Left kidney (tissue), 2 donors: Measurements from ENCODE around the gene MFRP. TPM values are rescaled to one million over a fixed set of nuclear protein-coding genes. Genes with fewer than 3 reads are reported as not detected.
A peak's percentile ranks its signal among the peaks of the same experiment; 100 is the strongest.

Source experiments
- DNase-seq: peaks from one replicate; pipeline ENCODE4 v3.0.0-alpha.2; 2013
- polyA plus RNA-seq: library from polyadenylated mRNA; unstranded; fragments of 120-200 nt; gene quantifications from one replicate; pipeline ENCODE4 v1.2.1, GENCODE V29; 2013; ENCODE audit not compliant: insufficient read length

MFRP gene
- polyA plus RNA-seq, 1 donor = not detected

DNA sequence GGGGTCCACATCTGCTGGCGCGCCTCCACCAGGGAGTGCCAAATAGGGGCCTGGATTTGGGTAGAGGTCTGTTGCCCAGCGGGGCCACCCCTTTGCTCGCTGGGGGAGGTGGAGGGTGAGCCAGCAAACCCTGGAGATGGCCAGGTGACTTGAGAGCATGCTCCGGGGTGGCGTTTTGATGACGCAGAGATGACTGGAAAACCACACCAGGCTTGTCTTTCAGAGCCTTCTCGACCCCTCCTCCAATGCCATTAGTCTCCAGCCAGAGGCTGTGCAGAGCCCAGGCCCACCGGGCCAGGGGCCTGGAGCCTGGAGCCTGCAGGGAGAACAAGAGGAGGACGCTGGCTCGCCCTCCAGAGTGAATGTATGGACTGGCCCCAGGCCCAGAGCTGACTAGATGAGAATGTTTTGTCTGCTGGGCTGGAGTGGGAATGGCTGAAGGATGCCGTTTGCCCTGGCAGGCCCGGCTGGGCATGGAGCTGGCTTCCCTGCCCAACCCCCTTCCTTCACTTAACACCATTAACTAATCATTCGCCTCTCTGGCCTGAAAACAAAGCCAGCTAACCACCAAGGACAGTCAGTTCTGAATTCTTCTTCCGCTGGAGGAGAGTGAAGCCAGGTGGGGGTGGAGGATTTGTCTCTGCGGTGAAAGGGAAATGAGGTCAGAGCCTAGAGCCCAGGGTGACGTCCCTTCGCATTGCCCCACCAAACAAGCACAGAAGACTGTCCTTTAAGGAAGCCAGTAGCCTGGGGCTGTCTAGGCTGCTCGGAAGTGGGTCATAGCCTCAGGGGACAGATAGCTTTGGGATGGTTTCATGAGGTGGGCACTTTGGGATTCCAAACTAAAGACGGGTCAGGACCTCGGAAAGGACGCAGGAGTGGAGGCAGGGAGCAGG, 28.0 kb downstream of the MFRP start:
- DNase-seq = no peak

DNA sequence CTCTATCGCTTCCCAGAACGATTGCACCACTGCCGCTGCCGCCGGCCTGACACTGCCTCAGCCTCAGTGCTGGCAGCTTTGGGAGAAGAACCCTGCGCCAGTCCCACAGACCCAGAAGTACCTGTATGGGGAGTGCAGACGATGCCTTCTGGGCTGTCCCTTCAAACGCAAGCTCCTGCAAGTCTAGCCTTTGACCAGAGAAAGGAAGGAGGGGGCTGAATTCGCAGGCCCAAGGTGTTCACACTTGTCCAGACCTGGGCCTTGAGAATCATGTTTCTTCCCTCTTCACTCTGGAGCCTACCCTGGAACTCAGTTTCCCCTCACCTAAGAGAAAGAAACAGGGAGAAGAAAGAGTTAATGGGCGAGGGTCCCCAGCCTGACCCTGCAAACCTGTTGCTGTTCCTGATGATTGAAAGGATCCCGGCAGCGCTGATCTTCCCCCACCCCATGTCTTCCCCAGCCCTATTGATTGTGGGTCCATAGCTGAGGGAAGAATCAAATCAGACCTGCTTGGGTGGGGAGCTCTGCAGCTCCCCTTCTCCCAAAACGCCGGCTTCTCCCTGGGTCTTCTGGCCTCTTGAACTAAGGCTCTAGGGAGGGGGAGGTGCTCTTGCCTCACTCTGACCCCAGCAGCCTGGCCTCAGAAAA, 28.8 kb downstream of the MFRP start:
- no peak for DNase-seq

DNA sequence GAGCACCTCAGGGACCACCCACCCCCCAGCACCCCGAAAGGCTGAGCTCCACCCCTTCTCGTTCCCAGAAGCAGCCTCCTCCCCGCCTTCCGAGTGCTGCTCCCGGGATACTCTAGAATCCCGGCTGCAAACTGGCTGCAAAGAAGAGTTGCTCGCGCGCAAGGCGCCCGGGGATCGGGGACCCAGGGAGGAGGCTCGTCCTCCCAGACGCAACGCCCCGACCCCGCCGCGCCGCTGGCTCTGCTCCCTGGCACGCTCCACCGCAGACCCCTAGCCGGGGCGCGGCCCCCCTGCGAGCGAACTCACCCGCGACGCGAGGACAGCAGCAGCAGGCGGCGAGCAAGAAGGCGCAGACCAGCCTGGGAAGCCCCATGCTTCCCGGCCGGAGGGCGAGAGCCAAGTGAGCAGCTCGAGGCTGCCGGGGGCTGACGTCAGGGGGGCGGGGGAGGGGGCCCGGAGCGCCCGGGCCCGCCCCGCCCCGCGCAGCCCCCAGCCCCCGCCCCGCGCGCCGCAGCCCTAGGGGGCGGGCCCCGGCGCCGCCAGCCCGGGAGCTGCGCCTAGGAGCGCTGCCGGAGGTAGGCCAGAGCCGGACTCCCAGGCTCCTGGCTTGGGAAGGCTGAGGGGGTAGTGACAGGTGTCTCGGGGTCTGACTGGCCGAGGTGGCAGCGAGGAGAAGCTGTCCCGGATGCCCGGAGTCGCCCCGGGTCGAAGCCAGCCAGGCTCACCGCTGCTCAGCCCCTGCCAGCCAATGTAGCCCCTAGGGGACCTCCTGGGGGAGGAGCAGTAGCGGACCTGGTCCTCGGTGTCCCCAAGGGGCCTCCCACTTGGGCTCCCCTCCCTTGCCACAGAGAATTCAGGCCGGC, 29.5 kb downstream of the MFRP start, which contains the start of gene MCAM:
Gene MCAM, minus strand, starts transcription at position 402 of the 863 bp plus-strand sequence. Its CDS starts 29 bp downstream, at position 373.
- DNase-seq = peak; percentile 50

DNA sequence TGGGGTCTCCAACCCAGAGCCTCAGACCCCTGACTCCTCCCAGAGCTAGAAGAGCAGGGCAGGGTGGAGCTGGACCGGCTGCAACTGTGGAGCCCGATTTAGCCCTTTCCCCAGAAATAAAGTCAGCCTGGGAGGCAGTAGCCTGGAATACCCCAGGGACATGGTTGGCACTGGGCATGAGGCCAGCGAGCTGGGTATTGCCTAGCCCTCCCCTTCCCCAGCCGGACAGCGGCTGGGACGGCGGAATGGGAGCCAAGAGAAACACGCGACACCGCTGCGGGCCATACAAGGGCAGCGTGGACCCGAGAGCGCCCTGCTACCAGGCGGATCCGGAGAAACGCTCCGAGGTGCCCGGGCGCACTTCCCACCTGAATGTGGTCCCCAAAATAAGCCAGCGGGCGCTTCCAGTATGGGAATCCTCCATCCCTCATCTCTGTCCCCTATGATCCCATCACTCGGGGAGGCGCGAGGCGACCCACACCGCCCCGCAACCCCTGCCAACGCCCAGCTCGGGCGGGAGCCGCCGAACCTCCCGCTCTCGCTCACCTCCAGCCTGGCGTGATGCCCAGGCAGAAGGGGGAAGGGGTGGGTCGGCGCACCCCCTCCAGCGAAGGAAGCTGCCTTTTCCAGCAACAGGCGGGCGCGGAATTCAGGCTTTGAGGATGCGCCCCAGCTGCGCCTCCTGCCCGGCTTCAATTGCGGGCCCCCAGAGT, 30.3 kb downstream of the MFRP start:
- DNase-seq = no peak

DNA sequence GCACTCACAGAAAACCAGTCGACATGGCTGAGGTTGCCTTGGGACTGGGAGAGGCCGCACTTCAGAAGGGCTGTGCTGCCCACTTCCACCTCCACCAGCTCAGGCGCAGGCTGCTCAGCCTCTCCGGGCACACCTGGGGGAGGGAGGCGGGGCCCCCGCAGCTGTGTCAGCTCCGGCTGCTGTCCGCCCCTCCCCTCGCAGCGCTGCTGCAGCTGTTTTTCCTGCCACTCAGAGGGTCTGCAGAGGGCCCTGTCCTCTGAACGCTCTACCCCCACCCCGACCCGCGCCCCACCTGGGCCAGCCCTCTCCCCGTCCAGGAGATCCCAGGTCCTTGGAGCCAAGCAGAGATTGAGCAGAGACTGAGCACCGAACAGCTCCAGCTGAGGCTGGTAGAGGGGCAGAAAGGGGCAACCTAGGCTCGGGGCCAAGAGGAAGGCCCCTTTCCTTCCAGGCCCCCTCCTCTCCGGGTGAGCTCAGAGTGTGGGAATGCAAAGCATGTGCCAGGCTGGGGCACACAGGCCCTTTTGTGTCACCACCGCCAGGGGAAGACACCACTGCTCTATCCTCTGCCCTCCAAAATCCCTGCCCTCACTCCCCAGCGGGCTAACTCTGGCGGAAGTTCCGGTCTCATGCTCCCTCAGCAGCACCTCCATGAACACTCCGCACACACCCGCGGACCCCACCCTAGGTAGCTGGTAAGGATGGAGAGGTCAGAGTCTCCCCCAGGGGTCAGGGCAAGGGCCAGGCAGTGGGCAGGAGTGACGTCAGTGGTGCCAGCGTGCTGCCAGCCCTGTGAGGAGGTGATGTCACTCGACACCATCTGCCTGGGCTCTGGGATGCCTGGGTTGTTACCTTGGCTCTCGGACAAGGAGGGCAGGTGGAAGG, 31.1 kb downstream of the MFRP start:
- no peak for DNase-seq

DNA sequence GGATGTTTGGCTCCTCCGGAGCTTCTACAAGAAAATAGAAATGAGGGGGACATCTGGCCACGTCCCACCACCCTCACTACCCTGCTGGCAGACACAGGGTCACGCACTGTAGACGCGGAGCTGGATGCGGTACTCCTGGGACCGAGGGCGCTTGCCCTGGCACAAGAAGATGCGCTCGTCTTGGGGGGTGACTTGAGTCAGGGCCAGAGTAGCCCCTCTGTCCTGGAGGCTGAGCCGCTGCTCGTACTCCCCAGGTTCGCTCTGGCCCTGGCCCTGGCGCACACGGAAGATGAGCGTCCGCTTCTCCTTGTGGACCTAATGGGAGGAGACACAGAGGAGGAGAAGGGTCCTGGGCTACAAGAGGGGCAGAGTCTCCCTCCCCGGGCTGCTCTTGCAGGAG, 31.8 kb downstream of the MFRP start:
- DNase-seq = no peak

DNA sequence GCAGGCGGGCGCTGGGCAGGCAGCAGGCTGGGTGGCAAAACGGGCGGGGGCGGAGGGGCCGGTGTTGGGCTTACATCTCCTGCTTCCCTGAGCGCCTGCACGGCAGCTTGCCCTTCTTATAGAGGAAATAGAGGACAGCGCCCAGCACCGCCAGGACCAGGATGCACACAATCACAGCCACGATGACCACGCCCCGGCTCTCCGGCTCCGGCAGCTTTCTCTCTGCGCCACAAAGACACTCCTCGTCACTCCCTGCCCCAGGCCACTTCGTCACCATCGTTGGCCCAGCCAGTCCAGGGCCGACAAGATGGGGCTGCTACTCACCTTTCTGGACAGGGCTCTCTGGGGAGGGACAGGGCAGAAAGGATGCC, 35.8 kb downstream of the MFRP start:
- DNase-seq = no peak

DNA sequence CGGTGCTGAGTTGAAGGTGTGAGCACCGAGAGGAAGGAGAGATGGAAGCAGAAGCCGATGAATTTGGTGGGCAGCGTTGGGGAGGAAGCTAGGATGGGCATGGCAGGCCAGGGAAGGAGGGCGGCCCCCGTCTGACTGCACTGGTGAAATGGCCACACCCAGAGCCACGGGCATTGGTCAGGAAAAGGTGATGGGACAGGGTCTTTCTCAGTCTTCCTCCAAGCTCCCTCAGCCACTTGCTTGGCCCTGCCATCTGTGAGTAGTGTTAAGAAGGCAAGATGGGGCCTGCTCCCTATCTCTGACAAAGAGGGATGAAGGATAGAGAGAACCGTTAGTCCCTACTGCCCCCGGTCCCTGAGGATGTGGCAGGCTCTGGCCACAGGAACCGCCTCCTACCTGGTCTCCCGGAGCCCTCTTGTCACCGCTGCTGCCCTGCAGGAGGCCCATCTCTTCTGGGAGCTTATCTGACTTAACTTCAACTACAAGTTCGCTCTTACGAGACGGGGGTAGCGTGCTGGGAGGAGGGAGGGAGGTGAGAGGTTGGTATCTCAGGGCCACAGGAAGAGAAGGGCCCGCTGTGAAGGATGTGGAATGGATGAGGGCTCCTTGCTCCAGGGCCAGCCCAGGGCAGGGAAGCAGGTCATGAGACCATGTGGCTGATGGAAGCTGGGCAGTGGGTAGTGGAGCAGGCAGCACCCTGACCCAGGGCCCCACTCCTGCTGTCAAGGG, 36.4 kb downstream of the MFRP start:
- DNase-seq = no peak

DNA sequence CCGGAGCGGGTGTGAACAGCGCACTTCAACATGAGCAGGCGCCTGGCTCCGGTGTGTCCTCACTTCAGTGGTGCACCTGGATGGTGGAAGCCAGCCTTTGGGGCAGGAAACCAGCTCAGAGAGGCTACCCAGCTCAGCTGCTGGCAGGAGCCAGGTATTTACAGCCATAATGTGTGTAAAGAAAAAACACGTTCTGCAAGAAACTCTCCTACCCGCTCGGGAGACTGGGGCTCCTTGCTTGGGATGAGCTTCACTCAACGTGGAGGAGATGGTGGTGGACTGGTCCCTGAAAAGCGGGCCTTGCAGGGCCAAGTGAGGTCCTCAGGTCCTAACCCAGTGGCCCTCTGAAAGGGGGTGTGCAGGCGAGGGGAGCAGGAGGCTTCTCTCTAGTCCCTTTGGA, 37.1 kb downstream of the MFRP start:
- no peak for DNase-seq

DNA sequence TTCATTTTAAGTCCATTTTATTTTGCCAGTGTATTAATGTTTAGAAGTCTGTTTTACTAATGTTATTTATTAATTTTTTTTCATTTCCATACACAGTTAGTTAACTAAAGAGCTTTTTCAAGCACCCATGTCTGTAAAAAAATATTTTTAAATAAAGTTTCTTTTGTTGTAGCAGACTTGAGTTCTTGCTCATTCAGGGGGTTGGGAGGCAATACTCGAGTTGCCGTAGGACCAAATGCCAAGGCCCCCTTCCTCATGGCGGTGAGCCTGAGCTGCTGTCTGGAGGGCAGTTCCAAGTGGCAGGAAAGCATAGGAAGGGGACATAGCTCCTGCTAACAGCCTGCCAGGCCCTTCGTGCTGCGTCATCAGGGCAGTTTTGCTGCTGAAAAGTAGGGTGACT, 38.5 kb downstream of the MFRP start:
- DNase-seq = no peak

DNA sequence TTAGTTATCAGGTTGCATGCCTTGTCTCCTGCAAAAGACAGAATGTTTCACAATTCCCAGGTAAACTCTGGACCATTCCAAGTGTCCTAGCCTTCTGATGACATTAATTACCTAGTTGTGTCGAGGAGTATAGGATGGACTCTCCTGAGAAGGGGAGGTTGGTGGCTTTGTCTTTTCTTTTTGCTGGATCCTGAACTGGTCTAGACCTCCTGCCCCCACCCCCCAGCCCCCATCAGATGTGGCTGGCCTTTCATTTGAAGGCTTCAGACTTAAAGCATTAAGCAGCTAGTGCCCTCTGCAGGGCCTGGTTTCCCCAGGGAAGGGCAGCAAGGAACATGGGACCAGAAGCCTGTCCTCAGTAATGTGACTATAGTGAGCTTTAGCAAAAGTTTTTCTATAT, 39.3 kb downstream of the MFRP start:
- DNase-seq = no peak

DNA sequence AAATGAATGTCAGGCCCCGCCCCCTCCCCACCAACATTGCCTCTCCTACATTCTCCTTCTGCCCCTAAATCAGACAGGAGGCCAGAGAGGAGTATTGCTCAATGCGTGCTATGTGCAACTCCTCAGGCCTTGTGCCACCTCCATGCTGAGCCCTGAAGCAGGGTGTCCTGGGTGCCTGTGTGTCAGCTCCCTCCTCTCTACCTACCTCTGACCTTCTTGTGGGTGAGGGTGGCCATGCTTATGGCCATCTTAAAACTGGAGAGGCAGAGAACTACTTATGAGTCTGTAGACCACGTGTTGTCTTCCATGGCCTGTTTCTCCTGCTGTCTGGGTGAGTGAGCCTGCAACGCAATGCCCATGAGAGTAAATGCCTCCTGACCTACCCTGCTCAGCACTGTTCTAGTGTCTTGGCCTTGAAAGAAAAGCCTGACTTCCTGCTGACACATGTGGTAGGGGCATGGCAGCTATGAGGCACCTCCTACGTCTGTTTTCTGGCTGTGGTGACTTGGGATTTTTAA, 40.1 kb downstream of the MFRP start:
- DNase-seq = no peak

DNA sequence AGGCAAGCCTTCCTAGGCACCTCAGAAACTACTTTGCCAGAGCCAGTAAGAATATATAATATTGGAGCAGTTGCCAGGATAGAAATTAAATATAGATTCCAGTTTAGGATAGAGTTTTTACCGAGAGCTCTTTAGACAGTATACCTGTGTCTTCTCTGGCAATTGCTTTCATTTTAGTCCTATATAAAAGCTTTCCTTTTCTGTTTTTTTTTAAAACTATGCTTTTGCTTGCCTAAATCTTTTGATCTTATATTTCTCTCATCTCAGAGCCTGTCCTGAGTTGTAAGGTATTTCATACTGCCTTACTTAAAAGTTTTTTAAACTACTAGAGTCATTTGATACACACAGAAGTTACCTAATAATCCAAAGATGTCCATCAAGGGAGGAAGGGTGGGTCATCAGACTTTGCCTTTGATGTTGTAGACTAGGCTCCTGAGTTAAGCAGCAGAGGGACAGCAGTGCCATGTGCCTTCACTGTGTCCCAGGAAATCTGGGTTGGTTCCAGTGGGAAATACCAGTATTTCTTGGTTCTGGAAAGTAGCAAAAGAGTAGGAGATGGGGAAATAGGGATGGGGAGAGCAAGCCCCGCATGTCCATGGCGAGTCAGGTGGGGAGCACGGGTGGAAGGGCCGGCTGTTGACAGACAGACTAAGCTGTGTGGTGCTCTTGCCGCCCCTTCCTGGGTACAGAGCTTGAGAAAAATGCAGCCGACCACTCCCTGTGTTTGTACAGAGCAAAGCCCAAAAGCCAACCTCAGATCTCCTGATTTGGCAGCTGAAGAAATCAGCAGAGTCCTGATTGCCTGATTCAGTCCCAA, 40.7 kb downstream of the MFRP start:
- no peak for DNase-seq

DNA sequence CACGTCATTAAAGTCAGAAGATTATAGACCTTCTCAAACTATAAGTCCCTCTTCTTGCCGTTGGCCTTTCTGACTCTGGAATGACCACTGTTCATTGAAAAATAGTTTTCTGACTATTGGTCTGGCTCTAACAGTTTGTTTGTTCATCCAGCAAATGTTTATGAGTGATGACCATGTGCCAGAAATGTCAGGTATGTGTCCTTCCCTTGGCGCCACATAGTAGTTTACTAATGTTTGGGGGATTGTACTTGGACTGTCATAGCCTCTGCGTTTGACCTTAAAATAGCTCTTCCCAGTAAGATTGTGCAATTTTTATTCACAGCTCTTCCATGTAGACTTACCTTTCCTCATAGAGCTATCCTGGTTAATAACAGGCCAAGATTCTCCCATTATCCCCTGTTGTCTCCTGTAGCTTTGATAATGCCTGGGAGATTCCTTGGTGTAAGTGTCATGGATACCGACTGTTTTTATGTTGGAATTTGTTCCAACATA, 43.2 kb downstream of the MFRP start:
- DNase-seq = no peak

DNA sequence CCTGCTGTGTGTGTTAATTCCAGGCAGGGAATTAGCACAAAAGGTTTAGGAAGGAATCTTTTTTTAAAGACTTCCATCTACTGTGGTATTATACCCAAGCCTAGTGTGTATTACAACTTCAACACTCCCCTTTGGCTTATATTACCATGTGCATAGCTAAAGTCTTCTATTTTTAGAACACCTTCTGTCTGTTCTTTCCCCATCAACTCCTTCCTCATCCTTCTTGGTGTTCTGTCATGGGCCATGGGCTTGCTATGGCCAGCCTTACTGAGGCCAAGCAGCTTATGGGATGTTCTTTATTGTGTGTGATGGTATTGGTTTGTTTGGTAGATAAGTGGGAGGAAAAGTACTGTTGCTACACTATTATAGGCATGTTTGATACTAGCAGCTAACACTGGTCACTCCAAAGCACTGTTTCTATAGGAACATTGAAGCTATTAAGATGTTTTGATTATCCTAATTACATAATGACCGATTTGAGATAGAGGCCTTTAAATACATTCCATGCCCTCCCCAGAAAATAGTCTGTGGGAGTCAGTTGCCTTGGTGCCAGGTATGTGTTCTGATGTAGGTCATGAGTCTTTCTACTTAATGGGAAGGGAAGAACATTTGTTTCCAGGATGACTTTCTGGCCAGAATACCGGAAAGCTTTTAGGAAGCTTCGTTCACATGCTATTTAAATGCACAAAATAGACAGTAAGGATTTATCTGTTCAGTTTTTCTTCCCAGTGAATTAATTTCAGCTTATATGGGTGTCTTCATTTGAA, 46.1 kb downstream of the MFRP start:
- no peak for DNase-seq

DNA sequence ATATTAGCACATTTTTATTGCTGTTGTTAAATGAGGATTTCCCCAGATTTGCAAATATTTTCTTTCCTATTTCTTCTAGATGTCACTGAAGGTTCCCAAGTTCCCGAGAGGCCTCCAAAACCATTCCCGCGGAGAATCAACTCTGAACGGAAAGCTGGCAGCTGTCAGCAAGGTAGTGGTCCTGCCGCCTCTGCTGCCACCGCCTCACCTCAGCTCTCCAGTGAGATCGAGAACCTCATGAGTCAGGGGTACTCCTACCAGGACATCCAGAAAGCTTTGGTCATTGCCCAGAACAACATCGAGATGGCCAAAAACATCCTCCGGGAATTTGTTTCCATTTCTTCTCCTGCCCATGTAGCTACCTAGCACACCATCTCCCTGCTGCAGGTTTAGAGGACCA, 47.1 kb downstream of the MFRP start:
- DNase-seq = no peak

DNA sequence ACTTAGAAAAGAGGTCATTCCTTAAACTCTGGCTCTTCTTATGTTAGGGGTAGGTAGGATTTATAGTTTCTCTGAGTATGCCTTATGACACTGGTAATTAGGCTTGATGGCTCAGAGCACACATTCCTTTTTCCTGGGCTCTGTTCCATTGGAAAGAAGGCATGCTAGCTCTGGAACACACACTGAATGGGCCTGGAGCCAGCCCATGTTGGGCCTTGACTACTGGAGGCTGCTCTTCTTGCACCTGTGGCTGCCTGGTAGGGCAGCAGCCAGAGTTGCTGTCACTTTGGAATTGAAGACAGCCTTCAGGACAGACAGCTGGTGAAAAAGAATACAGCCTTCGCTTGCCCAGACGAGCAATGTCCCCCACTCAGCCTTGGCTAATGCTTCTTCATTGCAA, 47.8 kb downstream of the MFRP start:
- no peak for DNase-seq

DNA sequence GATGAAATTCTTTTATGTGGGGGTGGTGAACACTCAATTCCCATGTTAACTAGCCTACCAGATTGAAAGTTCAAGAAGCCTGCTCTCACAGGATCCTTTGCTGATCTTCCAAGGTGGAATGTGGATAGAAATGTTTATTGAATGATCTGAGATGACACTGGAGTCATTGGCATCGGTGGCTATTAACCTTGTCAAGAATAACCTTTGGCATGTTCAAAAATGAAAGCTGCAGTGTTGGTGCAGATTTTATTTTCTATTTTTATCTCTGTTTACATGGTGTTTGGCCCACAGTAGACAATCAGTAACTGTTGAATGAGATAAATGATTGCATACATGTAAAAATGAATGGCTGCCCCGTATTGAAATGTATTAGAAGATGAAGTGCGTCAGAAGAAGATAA, 48.6 kb downstream of the MFRP start:
- DNase-seq = no peak
